Measurements from ENCODE around the gene EDEM3.

Gene EDEM3

DNA sequence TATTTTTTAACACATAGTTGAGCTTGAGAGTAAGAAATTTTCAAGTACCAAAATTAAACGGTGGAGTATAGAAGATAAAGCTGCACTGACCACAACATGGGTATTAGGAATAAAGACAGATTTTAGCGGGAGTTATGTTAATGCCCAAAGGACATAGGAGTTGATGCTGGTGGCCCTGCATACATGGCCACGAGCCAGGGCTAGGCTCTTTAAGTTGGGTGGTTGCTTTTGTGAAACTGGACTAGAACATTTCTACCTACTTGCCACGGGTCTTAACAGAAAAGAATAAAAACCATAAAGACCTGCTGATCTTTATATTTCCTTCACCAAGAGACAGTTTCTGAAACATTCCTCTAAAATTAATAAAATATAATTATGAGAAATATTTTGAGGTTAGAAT, 14.9 kb downstream of the EDEM3 start:
- no peak for ATAC-seq (ENCODE audit: low read depth)
- Mint-ChIP-seq H3K27me3 (no peaks in the 10 kb centered on the region), H3K36me3 (peaks cover 14% of the 10 kb centered on the region), H3K9me3 (no peaks in the 10 kb centered on the region), H3K4me1 (peaks cover 10% of the 10 kb centered on the region), H3K27ac (no peak overlapping the region), H3K4me3 (no peak overlapping the region)
- no peak for DNase-seq (ENCODE audit: low spot score in 2 of 2)

DNA sequence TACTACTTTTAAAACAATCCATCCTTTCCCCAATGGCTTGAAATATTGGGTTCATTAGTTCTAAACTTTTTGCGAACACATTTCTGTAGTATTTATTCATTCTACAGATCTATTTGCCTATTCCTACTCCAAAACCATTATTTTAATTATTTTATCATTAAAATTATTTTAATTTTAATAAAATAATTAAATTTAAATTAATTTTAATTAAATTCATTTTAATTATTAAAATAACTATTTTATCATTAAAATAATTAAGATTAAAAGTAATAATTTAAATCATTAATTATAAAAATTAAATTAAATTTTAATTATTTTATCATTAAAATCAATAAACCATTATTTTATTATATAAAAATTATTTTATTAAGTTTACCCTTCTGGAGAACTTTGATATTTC, 15.6 kb downstream of the EDEM3 start:
- Mint-ChIP-seq H3K4me3 (no peak overlapping the region), H3K27ac (no peak overlapping the region), H3K36me3 (peaks cover 13% of the 10 kb centered on the region), H3K27me3 (no peaks in the 10 kb centered on the region), H3K9me3 (no peaks in the 10 kb centered on the region), H3K4me1 (peaks cover 10% of the 10 kb centered on the region)
- ATAC-seq (ENCODE audit: low read depth) (no peak), DNase-seq (ENCODE audit: low spot score in 2 of 2) (no peak)

GRCh38 chr1:184734980-184735379, 19.7 kb downstream of the EDEM3 start:
- no peak for DNase-seq (ENCODE audit: low spot score in 2 of 2)
- H3K4me1 Mint-ChIP-seq = peaks cover 9% of the 10 kb centered on the region
- H3K9me3 Mint-ChIP-seq = no peaks in the 10 kb centered on the region
- peak overlapping the region; percentile 13 for H3K27ac Mint-ChIP-seq
- H3K36me3 Mint-ChIP-seq = peaks cover 22% of the 10 kb centered on the region
- no peaks in the 10 kb centered on the region for H3K27me3 Mint-ChIP-seq
- no peak overlapping the region for H3K4me3 Mint-ChIP-seq
- peak; percentile 76 for ATAC-seq (ENCODE audit: low read depth)

DNA sequence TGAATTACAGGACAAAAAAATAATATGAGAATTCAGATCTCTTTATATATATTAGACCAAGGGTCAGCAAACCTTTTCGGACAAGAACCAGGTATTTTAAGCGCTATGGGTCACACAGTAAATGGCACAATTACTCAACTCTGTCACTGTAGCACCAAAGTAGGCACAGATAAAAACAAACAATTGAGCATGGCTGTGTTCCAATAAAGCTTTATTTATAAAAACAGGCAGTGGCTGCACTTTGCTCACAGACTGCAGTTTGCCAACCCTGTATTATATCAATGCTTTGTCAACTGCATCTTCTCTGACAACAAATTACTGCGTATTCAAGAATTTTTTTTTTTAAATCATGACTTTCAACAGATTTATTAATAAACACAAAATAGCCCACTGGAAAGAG, 29.8 kb downstream of the EDEM3 start:
- Mint-ChIP-seq H3K27ac (no peak overlapping the region), H3K36me3 (peaks cover 10% of the 10 kb centered on the region), H3K4me3 (no peak overlapping the region), H3K9me3 (no peaks in the 10 kb centered on the region), H3K27me3 (no peaks in the 10 kb centered on the region), H3K4me1 (no peaks in the 10 kb centered on the region)
- DNase-seq (ENCODE audit: low spot score in 2 of 2) = no peak
- ATAC-seq (ENCODE audit: low read depth) = no peak

DNA sequence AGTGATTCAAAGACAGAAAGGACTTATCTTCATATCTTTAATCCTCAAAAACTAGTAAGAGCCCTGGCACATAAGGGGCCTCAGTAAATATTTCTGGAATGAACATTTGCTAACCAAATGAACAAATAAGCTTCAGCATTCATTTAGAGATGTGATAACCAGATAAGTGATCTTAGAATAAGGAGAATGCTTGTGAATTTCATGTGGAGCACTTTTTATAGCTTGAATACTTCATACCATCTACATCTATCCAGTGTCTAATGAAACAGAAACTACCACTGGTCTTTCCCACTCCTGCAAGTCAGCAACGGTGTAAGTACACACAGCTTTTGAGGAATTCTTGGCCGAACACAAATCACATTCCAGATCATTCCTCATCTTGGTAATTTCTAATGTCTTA, 38.5 kb downstream of the EDEM3 start:
- Mint-ChIP-seq H3K4me3 (no peak overlapping the region), H3K36me3 (peaks cover 25% of the 10 kb centered on the region), H3K27me3 (no peaks in the 10 kb centered on the region), H3K9me3 (no peaks in the 10 kb centered on the region), H3K4me1 (no peaks in the 10 kb centered on the region), H3K27ac (no peak overlapping the region)
- no peak for ATAC-seq (ENCODE audit: low read depth)
- no peak for DNase-seq (ENCODE audit: low spot score in 2 of 2)

GRCh38 chr1:184709418-184709817, 45.2 kb downstream of the EDEM3 start:
- Mint-ChIP-seq H3K36me3 (peaks cover 35% of the 10 kb centered on the region), H3K4me1 (peaks cover 4% of the 10 kb centered on the region), H3K27ac (no peak overlapping the region), H3K9me3 (no peaks in the 10 kb centered on the region), H3K27me3 (no peaks in the 10 kb centered on the region), H3K4me3 (no peak overlapping the region)
- ATAC-seq (ENCODE audit: low read depth) (no peak), DNase-seq (ENCODE audit: low spot score in 2 of 2) (no peak)

- Mint-ChIP-seq H3K9me3 (no peaks in the 10 kb centered on the region), H3K36me3 (peaks cover 37% of the 10 kb centered on the region), H3K27ac (peak overlapping the region; percentile 72), H3K4me3 (no peak overlapping the region), H3K27me3 (no peaks in the 10 kb centered on the region), H3K4me1 (peaks cover 4% of the 10 kb centered on the region)
- DNase-seq (ENCODE audit: low spot score in 2 of 2) = no peak
- ATAC-seq (ENCODE audit: low read depth) = no peak
These were observed 46.5 kb downstream of the EDEM3 start for GRCh38 chr1:184708084-184708676.

GRCh38 chr1:184705271-184705670, 49.4 kb downstream of the EDEM3 start:
- H3K4me1 Mint-ChIP-seq = peaks cover 4% of the 10 kb centered on the region
- no peak overlapping the region for H3K4me3 Mint-ChIP-seq
- DNase-seq (ENCODE audit: low spot score in 2 of 2) = no peak
- no peak for ATAC-seq (ENCODE audit: low read depth)
- no peaks in the 10 kb centered on the region for H3K9me3 Mint-ChIP-seq
- no peak overlapping the region for H3K27ac Mint-ChIP-seq
- no peaks in the 10 kb centered on the region for H3K27me3 Mint-ChIP-seq
- peaks cover 46% of the 10 kb centered on the region for H3K36me3 Mint-ChIP-seq

DNA sequence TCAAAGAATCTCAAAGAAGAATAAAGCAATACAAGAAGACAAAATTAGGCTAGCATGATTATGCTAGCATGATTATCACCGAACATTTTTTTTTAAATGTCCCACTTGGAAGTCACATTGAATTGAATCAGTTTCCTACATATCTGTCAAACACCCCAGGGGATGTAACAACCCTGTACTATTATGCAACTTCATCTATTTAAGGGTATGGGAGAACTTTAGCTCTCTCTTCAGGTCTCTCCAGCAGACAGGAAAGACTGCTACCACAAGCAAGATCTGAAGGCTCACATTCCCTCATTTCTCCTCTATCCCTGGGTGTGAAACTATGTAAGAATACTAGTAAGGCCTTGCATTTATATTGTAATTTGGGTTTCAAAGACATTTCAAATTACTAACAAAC, 52.8 kb downstream of the EDEM3 start:
- H3K36me3 Mint-ChIP-seq = peaks cover 34% of the 10 kb centered on the region
- no peak overlapping the region for H3K27ac Mint-ChIP-seq
- H3K9me3 Mint-ChIP-seq = no peaks in the 10 kb centered on the region
- no peak for ATAC-seq (ENCODE audit: low read depth)
- no peak for DNase-seq (ENCODE audit: low spot score in 2 of 2)
- no peak overlapping the region for H3K4me3 Mint-ChIP-seq
- peaks cover 3% of the 10 kb centered on the region for H3K4me1 Mint-ChIP-seq
- no peaks in the 10 kb centered on the region for H3K27me3 Mint-ChIP-seq

DNA sequence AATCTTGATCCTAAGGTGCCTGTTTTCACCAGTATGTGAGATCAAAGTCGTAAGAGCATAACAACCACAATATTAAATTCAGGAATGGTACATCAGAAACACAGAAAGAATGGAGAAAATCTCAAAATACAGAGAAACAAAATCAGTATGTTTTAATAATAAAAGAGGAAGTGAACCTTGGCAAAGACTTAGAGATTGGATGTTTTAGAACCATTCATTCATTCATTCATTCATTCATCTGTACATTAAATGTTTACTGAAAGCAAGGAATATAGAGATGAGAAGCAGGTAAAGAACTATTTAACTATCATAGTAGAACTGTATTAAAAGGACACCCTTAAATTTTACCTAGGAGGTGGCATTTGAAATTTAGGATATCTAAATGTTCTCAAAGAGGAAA, 55.7 kb downstream of the EDEM3 start:
- Mint-ChIP-seq H3K27ac (no peak overlapping the region), H3K27me3 (no peaks in the 10 kb centered on the region), H3K9me3 (no peaks in the 10 kb centered on the region), H3K4me1 (peaks cover 3% of the 10 kb centered on the region), H3K36me3 (peaks cover 39% of the 10 kb centered on the region), H3K4me3 (no peak overlapping the region)
- no peak for DNase-seq (ENCODE audit: low spot score in 2 of 2)
- no peak for ATAC-seq (ENCODE audit: low read depth)

DNA sequence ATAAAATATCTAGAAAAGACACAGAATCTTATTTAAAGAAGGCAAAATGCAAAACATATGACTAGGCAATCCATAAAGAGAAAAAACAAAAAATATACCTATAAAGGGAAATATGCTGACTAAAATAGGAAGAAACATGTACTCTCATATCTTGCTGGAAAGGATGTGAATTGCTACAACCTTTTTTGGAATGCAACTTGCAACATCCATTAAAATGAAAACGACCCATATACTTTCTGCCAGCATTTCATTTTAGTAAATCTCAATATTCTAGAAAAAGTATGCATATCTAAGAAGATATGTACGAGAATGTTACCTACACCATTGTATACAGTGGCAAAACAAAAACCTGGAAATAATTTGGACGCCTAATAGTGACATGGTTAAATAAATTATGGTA, 56.6 kb downstream of the EDEM3 start:
- Mint-ChIP-seq H3K27me3 (no peaks in the 10 kb centered on the region), H3K4me1 (peaks cover 3% of the 10 kb centered on the region), H3K9me3 (no peaks in the 10 kb centered on the region), H3K27ac (no peak overlapping the region), H3K4me3 (no peak overlapping the region), H3K36me3 (peaks cover 40% of the 10 kb centered on the region)
- no peak for ATAC-seq (ENCODE audit: low read depth)
- no peak for DNase-seq (ENCODE audit: low spot score in 2 of 2)

GRCh38 chr1:184696403-184696802, 58.3 kb downstream of the EDEM3 start:
- Mint-ChIP-seq H3K27ac (no peak overlapping the region), H3K9me3 (no peaks in the 10 kb centered on the region), H3K36me3 (peaks cover 31% of the 10 kb centered on the region), H3K27me3 (no peaks in the 10 kb centered on the region), H3K4me3 (no peak overlapping the region), H3K4me1 (peaks cover 6% of the 10 kb centered on the region)
- no peak for ATAC-seq (ENCODE audit: low read depth)
- DNase-seq (ENCODE audit: low spot score in 2 of 2) = no peak

GRCh38 chr1:184695023-184695422, 59.6 kb downstream of the EDEM3 start:
- Mint-ChIP-seq H3K9me3 (no peaks in the 10 kb centered on the region), H3K27me3 (no peaks in the 10 kb centered on the region), H3K4me3 (no peak overlapping the region), H3K36me3 (peaks cover 26% of the 10 kb centered on the region), H3K27ac (peak overlapping the region; percentile 51), H3K4me1 (peaks cover 6% of the 10 kb centered on the region)
- no peak for ATAC-seq (ENCODE audit: low read depth)
- DNase-seq (ENCODE audit: low spot score in 2 of 2) = no peak

GRCh38 chr1:184693011-184693410, 61.6 kb downstream of the EDEM3 start:
- H3K36me3 Mint-ChIP-seq = peaks cover 19% of the 10 kb centered on the region
- peaks cover 3% of the 10 kb centered on the region for H3K4me1 Mint-ChIP-seq

DNA sequence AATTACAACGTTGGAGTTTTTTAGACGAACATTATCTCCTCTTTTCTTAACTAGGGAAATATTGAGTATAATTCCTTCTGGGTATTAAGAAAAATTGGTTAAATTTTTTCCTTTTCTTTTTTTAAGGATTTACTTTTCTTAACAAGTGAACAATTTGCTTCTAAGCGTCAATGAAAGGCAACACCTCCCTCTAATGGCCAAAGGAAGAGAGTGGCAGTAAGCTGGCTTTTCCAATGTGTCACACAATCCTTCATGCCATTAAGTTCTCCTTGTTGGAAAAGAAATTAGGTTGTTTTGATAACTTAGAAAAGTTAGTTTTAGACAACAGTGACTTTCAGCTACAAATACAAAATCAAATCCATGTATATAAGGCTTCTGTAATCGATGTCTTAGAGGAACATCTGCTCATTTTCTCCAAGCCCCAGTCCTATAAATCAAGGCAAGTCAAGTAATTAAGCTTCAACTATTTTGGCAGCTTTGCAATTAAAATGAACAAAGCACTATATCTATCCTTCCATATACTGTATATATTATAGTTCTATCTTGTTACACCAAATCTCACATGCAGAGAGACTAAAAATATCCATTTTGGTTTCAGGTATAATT, 62.8 kb downstream of the EDEM3 start:
- Mint-ChIP-seq H3K27ac (no peak overlapping the region), H3K4me1 (peaks cover 3% of the 10 kb centered on the region), H3K4me3 (no peak overlapping the region), H3K27me3 (no peaks in the 10 kb centered on the region), H3K36me3 (peaks cover 19% of the 10 kb centered on the region), H3K9me3 (no peaks in the 10 kb centered on the region)
- ATAC-seq (ENCODE audit: low read depth) (no peak), DNase-seq (ENCODE audit: low spot score in 2 of 2) (no peak)

More at GRCh38 chr1:184693011-184693410, 61.6 kb downstream of the EDEM3 start:
- ATAC-seq (ENCODE audit: low read depth) (no peak), DNase-seq (ENCODE audit: low spot score in 2 of 2) (no peak)
- H3K27ac Mint-ChIP-seq = no peak overlapping the region
- H3K27me3 Mint-ChIP-seq = no peaks in the 10 kb centered on the region
- no peaks in the 10 kb centered on the region for H3K9me3 Mint-ChIP-seq
- no peak overlapping the region for H3K4me3 Mint-ChIP-seq
